HG02678 (cell line): Measurements from ENCODE around the gene NRG3.
"Not testable (repeated sequence)": the region's sequence is repeated elsewhere in the genome, so short reads cannot be mapped to it uniquely, and the experiment has no call there.

ENCODE experiments used
- ATAC-seq: cut with Tn5 transposase; IDR thresholded peaks from one replicate; pipeline ENCODE4 v1.9.1; 2021; ENCODE audit warnings: mild to moderate bottlenecking, moderate library complexity; ENCODE audit not compliant: unreplicated experiment

NRG3 gene

GRCh38 chr10:82267465-82267864 lies 392.5 kb downstream of the NRG3 start:
- ATAC-seq: no peak

DNA sequence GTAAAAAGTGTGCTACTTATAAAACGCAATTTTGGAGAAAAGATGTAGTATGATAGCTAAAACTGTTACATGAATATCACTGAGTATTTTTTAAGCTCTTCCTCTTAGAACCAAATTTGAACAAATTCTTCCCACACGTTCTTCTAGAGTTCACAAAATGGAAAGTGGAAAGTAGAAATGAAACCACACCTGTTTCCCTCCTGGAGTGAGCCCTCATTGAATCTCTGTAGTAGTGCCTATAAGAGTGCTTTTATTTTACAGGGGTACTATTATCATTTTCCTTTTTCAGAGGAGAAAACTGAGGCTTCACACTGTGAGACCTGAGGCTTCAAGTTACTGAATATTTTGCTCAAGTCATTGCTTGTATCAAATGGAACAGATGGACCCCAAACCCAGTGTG lies 393.0 kb downstream of the NRG3 start:
- no peak for ATAC-seq

- no peak for ATAC-seq
These were observed 402.6 kb downstream of the NRG3 start for GRCh38 chr10:82277591-82277990.

DNA sequence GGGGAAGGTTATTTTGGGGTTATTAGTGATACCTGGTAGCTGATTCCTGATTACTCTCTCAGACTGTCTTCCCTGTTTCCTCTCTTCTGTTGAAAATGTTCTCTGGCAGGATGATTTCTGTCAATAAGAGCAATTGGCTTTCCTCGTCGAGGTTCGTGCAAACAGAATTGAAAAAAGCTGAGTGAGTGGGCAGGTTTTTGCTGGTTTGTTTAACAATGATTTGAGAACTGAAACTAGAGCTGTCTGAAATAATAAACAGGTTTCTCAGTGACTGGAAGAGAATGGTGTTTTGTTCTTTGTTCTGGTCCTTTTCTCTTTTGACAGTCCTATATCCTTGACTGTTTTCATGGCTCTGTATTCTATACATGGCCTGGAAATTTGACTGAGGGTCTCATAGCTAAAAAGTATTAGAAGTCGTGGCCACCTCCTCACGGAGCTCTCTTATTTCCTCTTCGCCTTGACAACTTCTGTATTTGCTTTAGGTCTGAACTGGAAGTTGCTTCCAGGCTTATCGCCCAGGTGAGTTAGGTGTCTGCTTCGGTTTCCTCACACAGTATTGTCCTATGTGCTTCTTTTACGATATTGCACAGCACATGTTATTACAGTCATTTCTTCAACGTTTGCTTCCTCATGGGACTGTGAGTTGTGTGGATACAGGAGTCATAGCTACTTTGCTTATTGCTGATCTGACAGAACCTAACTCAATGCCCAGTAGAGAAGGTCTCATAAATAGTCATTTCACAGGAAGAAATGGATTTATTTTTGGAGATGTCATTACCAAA lies 403.6 kb downstream of the NRG3 start:
- ATAC-seq: peak; percentile 64

DNA sequence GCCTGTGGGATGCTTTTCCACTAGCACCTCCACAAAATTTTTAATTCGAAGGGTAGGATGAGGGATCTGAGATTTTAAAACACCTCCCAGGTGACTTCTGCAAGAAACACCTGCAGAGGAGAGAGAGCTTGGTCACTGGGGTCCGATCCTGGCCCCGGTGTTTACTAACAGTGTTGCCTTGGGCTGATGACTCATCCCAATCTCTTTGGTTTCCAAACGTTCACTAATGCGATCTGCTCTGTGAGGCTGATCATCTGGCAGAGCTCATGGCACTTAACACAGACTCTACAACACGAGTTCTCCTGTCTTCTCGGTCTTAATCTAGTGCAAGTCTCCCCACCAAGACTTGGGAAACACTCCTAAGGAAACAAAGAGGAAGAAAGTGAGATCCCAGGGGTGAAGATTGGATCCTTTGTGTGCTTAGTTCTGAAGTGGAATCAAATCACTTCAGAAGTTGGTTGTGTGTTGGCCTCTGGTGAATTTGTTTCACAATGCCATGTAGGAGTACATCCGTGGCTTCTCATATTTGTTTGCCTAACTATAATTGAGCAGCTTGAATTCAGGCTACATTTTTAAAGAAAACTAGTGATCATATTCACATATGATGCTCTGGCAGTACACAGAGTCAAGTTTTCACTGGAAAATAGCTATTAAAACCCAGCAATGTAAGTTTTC lies 407.9 kb downstream of the NRG3 start:
- ATAC-seq: no peak

DNA sequence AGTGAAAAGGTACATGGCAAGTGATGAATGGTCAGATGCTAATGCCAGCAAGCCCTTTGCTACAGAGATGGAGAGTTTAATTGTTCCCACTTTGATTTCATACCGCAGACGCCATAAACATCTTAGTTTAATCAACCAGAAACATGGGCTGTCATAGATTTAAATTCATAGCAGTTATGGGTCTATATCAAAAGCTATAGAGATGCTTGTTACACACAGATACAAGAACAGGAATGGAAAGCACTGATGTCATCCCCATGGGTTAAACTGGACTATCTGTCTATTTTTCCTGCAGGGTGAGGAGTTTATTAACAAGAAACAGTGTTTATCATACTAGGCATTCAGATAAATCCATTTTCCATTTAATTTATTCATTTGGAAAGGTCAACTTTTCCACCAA lies 409.2 kb downstream of the NRG3 start:
- no peak for ATAC-seq

- no peak for ATAC-seq
These were observed 413.5 kb downstream of the NRG3 start for GRCh38 chr10:82288461-82288881.

DNA sequence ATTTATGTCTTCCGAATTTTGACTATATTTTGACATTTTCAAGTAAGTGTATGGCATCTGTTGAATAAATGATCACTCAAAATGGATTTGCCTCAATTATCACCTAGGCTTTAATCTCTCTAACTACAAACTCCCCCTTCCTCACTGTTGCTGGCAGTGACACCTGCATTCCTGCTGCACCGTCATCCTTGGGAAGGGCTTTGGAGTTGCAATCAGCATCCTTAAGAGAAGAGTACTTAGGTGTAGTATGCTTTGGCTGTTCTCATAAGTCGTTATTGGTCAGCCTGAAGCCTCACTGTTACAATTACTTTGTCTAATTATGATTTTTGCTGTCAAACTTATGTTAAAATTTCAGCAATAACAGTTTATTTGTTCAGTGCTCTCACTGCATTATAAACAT lies 415.0 kb downstream of the NRG3 start:
- no peak for ATAC-seq

- no peak for ATAC-seq
These were observed 419.9 kb downstream of the NRG3 start for GRCh38 chr10:82294874-82295378.

- ATAC-seq: no peak
These were observed 433.6 kb downstream of the NRG3 start for GRCh38 chr10:82308641-82309040.

DNA sequence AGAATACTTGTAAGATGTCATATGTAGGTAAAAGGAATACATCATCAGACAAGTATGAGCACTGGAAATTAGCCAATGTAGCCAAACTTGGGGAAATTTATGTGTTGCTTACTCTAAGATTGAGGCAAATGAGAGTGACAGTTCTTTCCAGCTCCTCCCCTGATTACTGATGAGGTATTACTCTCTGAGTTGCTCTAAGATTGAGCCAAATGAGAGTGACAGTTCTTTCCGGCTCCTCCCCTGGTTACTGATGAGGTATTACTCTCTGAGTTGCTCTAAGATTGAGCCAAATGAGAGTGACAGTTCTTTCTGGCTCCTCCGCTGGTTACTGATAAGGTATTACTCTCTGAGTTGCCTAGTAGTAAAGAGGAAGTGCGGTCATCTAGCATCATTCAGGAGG lies 435.8 kb downstream of the NRG3 start:
- no peak for ATAC-seq

DNA sequence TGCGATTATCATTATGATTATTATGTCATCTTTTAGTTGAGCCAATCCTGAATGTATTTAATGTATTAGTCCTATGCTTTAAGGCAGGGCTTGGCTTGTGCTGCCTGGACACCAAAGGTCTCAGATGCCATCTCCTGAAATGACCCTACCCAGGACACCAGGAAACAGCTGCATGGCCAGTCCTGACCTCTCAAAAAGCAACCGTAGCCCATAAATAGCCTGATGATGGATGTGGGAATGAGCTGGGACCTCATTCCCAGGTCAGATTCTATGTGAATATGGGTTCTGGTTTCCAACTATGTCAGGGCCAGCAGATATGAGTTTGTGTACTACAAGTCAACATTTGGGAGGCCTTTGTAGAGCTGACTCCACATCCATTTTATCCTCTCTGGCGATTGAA lies 438.4 kb downstream of the NRG3 start:
- no peak for ATAC-seq

GRCh38 chr10:82318534-82318933 lies 443.5 kb downstream of the NRG3 start:
- no peak for ATAC-seq

- ATAC-seq: no peak
These were observed 444.1 kb downstream of the NRG3 start for GRCh38 chr10:82319074-82319473.

- no peak for ATAC-seq
These were observed 444.6 kb downstream of the NRG3 start for GRCh38 chr10:82319562-82319961.

- ATAC-seq: no peak
These were observed 446.7 kb downstream of the NRG3 start for GRCh38 chr10:82321724-82322123.

DNA sequence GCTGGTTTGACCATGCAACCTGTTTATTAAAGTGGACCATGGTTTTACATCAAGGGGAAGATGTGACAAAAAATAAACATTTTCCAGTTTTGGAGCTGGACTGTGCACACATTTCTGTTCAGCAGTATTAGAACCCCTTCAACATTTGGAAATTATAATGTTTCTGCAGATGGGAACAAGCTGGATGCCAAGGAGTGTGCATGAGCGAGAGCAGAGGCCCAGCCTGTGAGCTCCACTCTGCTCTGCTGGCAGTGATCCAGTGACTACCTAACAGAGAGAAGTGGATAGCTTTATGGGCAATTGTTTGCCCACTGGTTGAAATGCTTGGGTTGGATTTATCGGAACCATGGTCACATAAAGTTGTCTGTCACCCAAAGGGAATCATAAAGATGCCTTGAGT lies 456.7 kb downstream of the NRG3 start:
- ATAC-seq: no peak

DNA sequence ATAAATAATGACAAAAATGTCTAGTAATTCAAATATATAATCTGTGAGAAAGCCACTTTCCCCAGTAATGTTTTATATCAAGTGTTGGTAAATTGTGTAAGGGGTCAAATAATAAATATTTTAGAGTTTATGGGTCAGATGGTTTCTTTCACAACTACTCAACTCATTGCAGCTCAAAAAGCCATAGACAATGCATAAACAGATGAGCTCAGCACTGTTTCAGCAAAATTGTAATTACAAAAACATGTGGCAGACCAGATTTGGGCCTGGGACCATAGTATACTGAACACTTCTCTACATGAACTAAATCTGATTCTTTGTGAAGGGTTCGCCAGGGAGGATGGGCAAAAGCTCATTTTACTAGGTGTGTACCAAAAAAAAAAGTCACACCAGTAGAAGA lies 460.8 kb downstream of the NRG3 start:
- ATAC-seq: no peak

- ATAC-seq: no peak
These were observed 465.2 kb downstream of the NRG3 start for GRCh38 chr10:82340166-82340565.

- not testable (repeated sequence) for ATAC-seq
These were observed 474.6 kb downstream of the NRG3 start for GRCh38 chr10:82349590-82349989.

DNA sequence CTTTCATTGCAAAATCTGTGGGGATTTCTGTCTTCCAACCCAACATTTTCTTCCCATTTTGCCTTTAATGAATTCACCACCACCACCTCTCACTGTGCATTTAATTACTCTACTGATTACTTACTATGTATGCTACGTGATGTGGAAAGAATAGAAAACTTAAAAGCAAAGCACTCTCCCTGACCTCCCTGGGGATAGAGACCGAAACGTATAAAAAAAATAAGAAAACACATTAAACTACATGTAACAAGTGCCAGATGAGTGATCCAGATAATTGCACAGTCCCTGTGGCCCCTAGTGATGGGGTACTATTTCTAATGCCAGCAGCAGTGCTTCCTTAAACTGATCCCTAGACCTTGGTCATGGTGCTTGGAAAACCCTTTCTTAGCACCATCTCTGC lies 478.4 kb downstream of the NRG3 start:
- ATAC-seq: no peak

- ATAC-seq: no peak
These were observed 483.6 kb downstream of the NRG3 start for GRCh38 chr10:82358486-82359099.
